ENCODE results near the gene CYB561. TPM values are rescaled to one million over a fixed set of nuclear protein-coding genes. Genes with fewer than 3 reads are reported as not detected.

Gene CYB561
- total and polyA plus RNA-seq, 8 donors: 54.0 to 79.3 (median 63.4) TPM

- H3K4me3 ChIP-seq: no peak overlapping the region
- H3K36me3 ChIP-seq: no peaks in the 10 kb centered on the region
- no peak for DNase-seq
- H3K9me3 ChIP-seq: no peaks in the 10 kb centered on the region
- ATAC-seq: no peak
- no peaks in the 10 kb centered on the region for H3K4me1 ChIP-seq
- H3K27me3 ChIP-seq: no peaks in the 10 kb centered on the region
- 77 to 86% methylated on average over 6 of the region's 6 CpGs for WGBS, 2 donors
- intact Hi-C loops (cut with DNase I): loop anchor here in 1 of 3 donors (10.0 kb wide), 1 partner anchor 64 kb away; no protein-coding TSS in a partner anchor
- no peak overlapping the region for H3K27ac ChIP-seq
- TF ChIP-seq, protein P1, sequence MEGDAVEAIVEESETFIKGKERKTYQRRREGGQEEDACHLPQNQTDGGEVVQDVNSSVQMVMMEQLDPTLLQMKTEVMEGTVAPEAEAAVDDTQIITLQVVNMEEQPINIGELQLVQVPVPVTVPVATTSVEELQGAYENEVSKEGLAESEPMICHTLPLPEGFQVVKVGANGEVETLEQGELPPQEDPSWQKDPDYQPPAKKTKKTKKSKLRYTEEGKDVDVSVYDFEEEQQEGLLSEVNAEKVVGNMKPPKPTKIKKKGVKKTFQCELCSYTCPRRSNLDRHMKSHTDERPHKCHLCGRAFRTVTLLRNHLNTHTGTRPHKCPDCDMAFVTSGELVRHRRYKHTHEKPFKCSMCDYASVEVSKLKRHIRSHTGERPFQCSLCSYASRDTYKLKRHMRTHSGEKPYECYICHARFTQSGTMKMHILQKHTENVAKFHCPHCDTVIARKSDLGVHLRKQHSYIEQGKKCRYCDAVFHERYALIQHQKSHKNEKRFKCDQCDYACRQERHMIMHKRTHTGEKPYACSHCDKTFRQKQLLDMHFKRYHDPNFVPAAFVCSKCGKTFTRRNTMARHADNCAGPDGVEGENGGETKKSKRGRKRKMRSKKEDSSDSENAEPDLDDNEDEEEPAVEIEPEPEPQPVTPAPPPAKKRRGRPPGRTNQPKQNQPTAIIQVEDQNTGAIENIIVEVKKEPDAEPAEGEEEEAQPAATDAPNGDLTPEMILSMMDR (IDR thresholded peaks at IDR 0.05): no peak
- no peak for FAIRE-seq
Observed at GRCh38 chr17:63489291-63489690, 43.2 kb upstream of the CYB561 start.

DNA sequence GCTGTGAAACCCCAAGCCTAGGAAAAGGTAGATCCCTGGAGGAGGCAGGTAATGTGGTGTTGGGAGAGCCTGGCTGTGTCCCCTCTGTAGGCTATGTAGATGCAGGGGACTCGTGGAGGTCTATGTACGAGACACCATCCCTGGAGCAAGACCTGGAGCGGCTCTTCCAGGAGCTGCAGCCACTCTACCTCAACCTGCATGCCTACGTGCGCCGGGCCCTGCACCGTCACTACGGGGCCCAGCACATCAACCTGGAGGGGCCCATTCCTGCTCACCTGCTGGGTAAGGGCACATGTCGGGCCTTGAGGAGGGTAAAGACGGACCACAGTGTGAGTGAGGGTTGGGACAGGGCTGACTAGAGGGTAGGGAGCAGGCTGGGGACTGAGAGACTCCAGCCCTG, 42.7 kb upstream of the CYB561 start:
- ATAC-seq (no peak), DNase-seq (peak in 2 of 6 donors; percentile 22 to 27), FAIRE-seq (no peak)
- Histone ChIP-seq H3K9me3 (no peaks in the 10 kb centered on the region), H3K4me3 (no peak overlapping the region), H3K36me3 (no peaks in the 10 kb centered on the region), H3K27me3 (no peaks in the 10 kb centered on the region), H3K27ac (no peak overlapping the region), H3K4me1 (no peaks in the 10 kb centered on the region)
- intact Hi-C loops (cut with DNase I): loop anchor here in 1 of 3 donors (10.0 kb wide), 1 partner anchor 64 kb away; no protein-coding TSS in a partner anchor
- WGBS, 2 donors: 87 to 93% methylated on average over 10 of the region's 10 CpGs
- TF ChIP-seq, protein P1 (IDR thresholded peaks at IDR 0.05): no peak

DNA sequence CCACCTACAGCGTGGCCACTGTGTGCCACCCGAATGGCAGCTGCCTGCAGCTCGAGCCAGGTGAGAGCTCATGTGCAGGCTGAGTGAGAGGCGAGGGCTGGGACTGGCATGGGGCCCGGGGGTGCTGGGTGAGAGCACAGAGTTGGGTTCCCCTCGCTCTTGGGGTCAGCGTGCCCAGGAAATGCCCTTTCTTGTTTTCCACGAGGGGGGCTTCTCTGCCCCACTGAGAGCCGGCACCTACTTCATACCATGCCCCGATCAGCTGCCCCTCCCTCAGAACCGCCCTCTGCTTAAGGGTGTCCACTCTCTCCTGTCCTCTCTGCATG, 40.9 kb upstream of the CYB561 start:
- Histone ChIP-seq H3K9me3 (no peaks in the 10 kb centered on the region), H3K4me3 (no peak overlapping the region), H3K36me3 (no peaks in the 10 kb centered on the region), H3K27ac (no peak overlapping the region), H3K4me1 (no peaks in the 10 kb centered on the region), H3K27me3 (no peaks in the 10 kb centered on the region)
- TF ChIP-seq, protein P1 (IDR thresholded peaks at IDR 0.05): no peak
- WGBS, 2 donors: 79 to 86% methylated on average over 11 of the region's 11 CpGs
- no peak for ATAC-seq
- intact Hi-C loops (cut with DNase I): loop anchor here in 1 of 3 donors (10.0 kb wide), 1 partner anchor 62 kb away; no protein-coding TSS in a partner anchor
- no peak for FAIRE-seq
- DNase-seq: peak in 1 of 6 donors; percentile 45

DNA sequence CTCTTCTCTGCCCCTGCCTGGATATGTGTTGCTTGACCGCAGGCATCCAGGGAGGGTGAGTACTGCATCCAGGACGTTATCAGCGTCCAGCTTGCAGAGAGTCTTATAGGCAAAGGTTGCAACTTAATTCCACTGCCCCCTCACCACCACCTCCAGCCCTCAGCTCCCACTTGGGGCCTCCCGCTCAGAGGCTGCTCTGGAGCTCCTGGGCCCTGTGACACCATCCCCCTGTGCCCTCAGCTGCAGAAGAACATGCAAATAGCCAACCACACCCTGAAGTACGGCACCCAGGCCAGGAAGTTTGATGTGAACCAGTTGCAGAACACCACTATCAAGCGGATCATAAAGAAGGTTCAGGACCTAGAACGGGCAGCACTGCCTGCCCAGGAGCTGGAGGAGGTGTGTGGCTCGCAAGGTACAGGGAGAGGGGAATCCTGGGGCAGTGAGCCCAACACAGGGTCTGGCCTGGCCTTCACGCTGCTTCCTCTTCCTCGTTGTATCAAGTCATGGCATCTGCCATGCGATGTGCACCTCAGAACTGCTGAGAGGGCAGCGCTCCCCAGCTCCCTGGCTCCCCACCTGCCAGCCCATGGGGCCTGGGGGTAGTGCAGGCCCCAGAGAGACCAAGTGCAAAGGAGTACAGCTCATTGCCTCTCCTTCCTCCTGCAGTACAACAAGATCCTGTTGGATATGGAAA, 40.4 kb upstream of the CYB561 start:
- FAIRE-seq: no peak

More for the DNA sequence above, 40.4 kb upstream of the CYB561 start:
- WGBS, 2 donors: 77 to 83% methylated on average over 12 of the region's 12 CpGs
- DNase-seq (peak in 1 of 6 donors; percentile 46), ATAC-seq (no peak)
- no peaks in the 10 kb centered on the region for H3K9me3 ChIP-seq
- intact Hi-C loops (cut with DNase I): loop anchor here in 1 of 3 donors (10.0 kb wide), 1 partner anchor 62 kb away; no protein-coding TSS in a partner anchor
- H3K27ac ChIP-seq: no peak overlapping the region
- no peaks in the 10 kb centered on the region for H3K27me3 ChIP-seq
- TF ChIP-seq, protein P1 (IDR thresholded peaks at IDR 0.05): no peak
- H3K4me1 ChIP-seq: no peaks in the 10 kb centered on the region
- no peaks in the 10 kb centered on the region for H3K36me3 ChIP-seq
- no peak overlapping the region for H3K4me3 ChIP-seq
